A549 (cell line): ENCODE measurements around the gene MAP7D2.

Experiments used
- CHD2 ChIP-seq: fragments of 150-350 bp; IDR thresholded peaks from 2 replicates; pipeline ENCODE4 v1.6.1; 2014; ENCODE audit warnings: low read length; ENCODE audit not compliant: partially characterized antibody
- CTCF ChIP-seq: fragments of >200 bp; sonication (Bioruptor Twin); formaldehyde crosslinking; IDR thresholded peaks from 3 replicates; pipeline ENCODE4 v1.5.1; 2016
- E2F6 ChIP-seq: IDR thresholded peaks from 2 replicates; pipeline ENCODE4 v1.6.1; 2012; ENCODE audit warnings: low read depth, borderline replicate concordance
- EP300 ChIP-seq, 2 experiments: fragments of >200 bp; sonication (Bioruptor Twin); formaldehyde crosslinking; IDR thresholded peaks; 2 replicates in 1 of 2; 3 replicates in 1 of 2; pipeline ENCODE4 v1.6.1; 2016 to 2017
- HDAC2 ChIP-seq: fragments of 200-600 bp; sonication (generic); IDR thresholded peaks from 2 replicates; pipeline ENCODE4 v1.6.1; 2016
- JUN ChIP-seq, 2 experiments: fragments of >200 bp; sonication (Bioruptor Twin); formaldehyde crosslinking; IDR thresholded peaks; 2 replicates in 1 of 2; 3 replicates in 1 of 2; pipeline ENCODE4 v1.6.1; 2016 to 2017
- KDM5A ChIP-seq: fragments of 200-600 bp; sonication (generic); IDR thresholded peaks from 2 replicates; pipeline ENCODE4 v1.6.1; 2016; ENCODE audit warnings: antibody characterized with exemption, mild to moderate bottlenecking
- POLR2A ChIP-seq: IDR thresholded peaks from 2 replicates; pipeline ENCODE4 v1.6.1; 2012; ENCODE audit warnings: mild to moderate bottlenecking, low read length
- POLR2AphosphoS2 ChIP-seq: conservative IDR thresholded peaks from 2 replicates; pipeline ENCODE4 v1.6.1; 2012; ENCODE audit warnings: low read length, improper control_type of control experiment, inconsistent platforms
- SMC3 ChIP-seq: fragments of >200 bp; sonication (Bioruptor Twin); formaldehyde crosslinking; IDR thresholded peaks from 3 replicates; pipeline ENCODE4 v1.6.1; 2018; ENCODE audit warnings: inconsistent platforms
- ZFP36 ChIP-seq: fragments of 450-650 bp; IDR thresholded peaks from 2 replicates; pipeline ENCODE4 v1.6.1; 2014; ENCODE audit warnings: borderline replicate concordance; ENCODE audit not compliant: partially characterized antibody

- TF ChIP-seq CHD2 (no peak), HDAC2 (no peak), POLR2A (no peak), CTCF (no peak), KDM5A (no peak), JUN (IDR thresholded peaks at IDR 0.05) (no peak), ZFP36 (no peak), EP300 (IDR thresholded peaks at IDR 0.05) (no peak), SMC3 (no peak), POLR2AphosphoS2 (no peak), E2F6 (no peak)
Measured at GRCh38 chrX:20071511-20072079, 45.1 kb downstream of the MAP7D2 start.
